Naive B cell (primary cell): ENCODE results near the gene HRCT1. TPM values are rescaled to one million over a fixed set of nuclear protein-coding genes. Genes with fewer than 3 reads are reported as not detected.
"Not testable (repeated sequence)": the region's sequence is repeated elsewhere in the genome, so short reads cannot be mapped to it uniquely, and the experiment has no call there.

Source experiments
- ATAC-seq, 2 donors: fragments of 150-1000 bp; cut with Tn5 transposase; 2 replicates each; pipeline ENCODE4 v1.10.0; 2021; ENCODE audit warnings: low read depth in 2 of 2, mild to moderate bottlenecking in 2 of 2, moderate library complexity in 2 of 2
- DNase-seq: peaks from one replicate; pipeline ENCODE4 v3.0.0; 2022
- H3K27ac Mint-ChIP-seq, 6 donors: one replicate each; pipeline ENCODE4 v1.8.0; 2020 to 2022; ENCODE audit warnings: mild to moderate bottlenecking in 6 of 6, mixed read lengths in 6 of 6, moderate library complexity in 5 of 6, inconsistent platforms in 2 of 6
- H3K27me3 Mint-ChIP-seq, 3 donors: one replicate each; pipeline ENCODE4 v1.8.0; 2021 to 2022; ENCODE audit warnings: mixed read lengths in 3 of 3, mild to moderate bottlenecking in 1 of 3
- H3K36me3 Mint-ChIP-seq, 2 donors: one replicate each; pipeline ENCODE4 v1.8.0; 2020 to 2022; ENCODE audit warnings: mixed read lengths in 2 of 2, inconsistent platforms in 1 of 2, mild to moderate bottlenecking in 1 of 2
- H3K4me1 Mint-ChIP-seq, 3 donors: one replicate each; pipeline ENCODE4 v1.8.0; 2020 to 2022; ENCODE audit warnings: mixed read lengths in 3 of 3, inconsistent platforms in 1 of 3, mild to moderate bottlenecking in 1 of 3, moderate library complexity in 1 of 3
- H3K4me3 Mint-ChIP-seq, 8 donors: one replicate each; pipeline ENCODE4 v1.8.0; 2020 to 2022; ENCODE audit warnings: mild to moderate bottlenecking in 8 of 8, mixed read lengths in 8 of 8, moderate library complexity in 8 of 8, inconsistent platforms in 2 of 8
- H3K9me3 Mint-ChIP-seq, 7 donors: one replicate each; pipeline ENCODE4 v1.8.0; 2020 to 2022; ENCODE audit warnings: mixed read lengths in 7 of 7, mild to moderate bottlenecking in 5 of 7, inconsistent platforms in 2 of 7, moderate library complexity in 1 of 7
- polyA plus RNA-seq, 6 donors: library from polyadenylated mRNA; unstranded; fragments of 300-500 nt; fragmentation: Illumina TruSeq; gene quantifications; one replicate each; pipeline ENCODE4 v1.2.3, GENCODE V29; 2021; ENCODE audit warnings: low read depth in 6 of 6

Gene HRCT1
- polyA plus RNA-seq, 6 donors from 2014 or later, result not detected

DNA sequence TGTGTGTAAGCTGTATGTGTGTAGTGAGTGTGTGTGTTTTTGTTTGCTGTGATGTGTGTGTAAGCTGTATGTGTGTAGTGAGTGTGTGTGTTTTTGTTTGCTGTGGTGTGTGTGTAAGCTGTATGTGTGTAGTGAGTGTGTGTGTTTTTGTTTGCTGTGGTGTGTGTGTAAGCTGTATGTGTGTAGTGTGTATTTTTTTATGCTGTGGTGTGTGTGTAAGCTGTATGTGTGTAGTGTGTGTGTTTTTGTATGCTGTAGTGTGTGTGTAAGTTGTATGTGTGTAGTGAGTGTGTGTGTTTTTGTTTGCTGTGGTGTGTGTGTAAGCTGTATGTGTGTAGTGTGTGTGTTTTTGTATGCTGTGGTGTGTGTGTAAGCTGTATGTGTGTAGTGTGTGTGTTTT, 7.4 kb downstream of the HRCT1 start:
- H3K9me3 Mint-ChIP-seq, H3K27ac Mint-ChIP-seq, DNase-seq, ATAC-seq, H3K4me3 Mint-ChIP-seq, H3K36me3 Mint-ChIP-seq: not testable (repeated sequence)
- Mint-ChIP-seq H3K27me3 (peaks cover 15 to 24% (median 16%) of the 10 kb centered on the region in 3 donors), H3K4me1 (peaks cover 6 to 16% (median 13%) of the 10 kb centered on the region in 3 donors)

DNA sequence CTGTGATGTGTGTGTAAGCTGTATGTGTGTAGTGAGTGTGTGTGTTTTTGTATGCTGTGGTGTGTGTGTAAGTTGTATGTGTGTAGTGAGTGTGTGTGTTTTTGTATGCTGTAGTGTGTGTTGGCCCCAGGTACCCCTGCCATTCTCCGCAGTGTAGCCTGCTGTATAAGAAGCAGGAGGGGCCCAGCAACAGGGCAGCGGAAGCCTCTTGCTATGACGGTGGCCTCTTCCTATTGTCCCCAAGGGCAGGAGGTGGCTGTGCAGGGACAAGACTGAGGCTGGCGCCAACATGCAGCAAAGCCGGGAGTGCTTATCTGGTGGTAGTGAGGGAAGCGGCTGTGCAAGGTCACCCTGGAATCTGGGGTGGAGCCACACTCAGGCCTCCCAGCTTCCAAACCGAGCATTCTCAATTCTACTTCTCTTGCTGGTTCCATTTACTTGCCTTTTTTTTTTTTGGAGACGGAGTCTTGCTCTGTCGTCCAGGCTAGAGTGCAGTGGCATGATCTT, 8.4 kb downstream of the HRCT1 start:
- no peak overlapping the region for H3K27ac Mint-ChIP-seq
- no peaks in the 10 kb centered on the region for H3K36me3 Mint-ChIP-seq
- peaks cover 6 to 17% (median 7%) of the 10 kb centered on the region in 3 donors for H3K4me1 Mint-ChIP-seq
- peaks cover 9 to 14% (median 10%) of the 10 kb centered on the region in 3 donors for H3K27me3 Mint-ChIP-seq
- H3K9me3 Mint-ChIP-seq, result no peaks in the 10 kb centered on the region
- ATAC-seq (peak; percentile 47 to 51), DNase-seq (no peak)
- H3K4me3 Mint-ChIP-seq, result no peak overlapping the region

- no peak for DNase-seq
- peaks cover 2 to 4% (median 3%) of the 10 kb centered on the region in 3 donors for H3K27me3 Mint-ChIP-seq
- H3K9me3 Mint-ChIP-seq, result no peaks in the 10 kb centered on the region
- ATAC-seq, result no peak
- peak overlapping the region in 1 of 6 donors; percentile 21 for H3K27ac Mint-ChIP-seq
- peaks cover 3 to 14% (median 5%) of the 10 kb centered on the region in 3 donors for H3K4me1 Mint-ChIP-seq
- H3K36me3 Mint-ChIP-seq, result no peaks in the 10 kb centered on the region
- H3K4me3 Mint-ChIP-seq, result no peak overlapping the region
These were observed 9.8 kb downstream of the HRCT1 start for GRCh38 chr9:35915681-35916294.

DNA sequence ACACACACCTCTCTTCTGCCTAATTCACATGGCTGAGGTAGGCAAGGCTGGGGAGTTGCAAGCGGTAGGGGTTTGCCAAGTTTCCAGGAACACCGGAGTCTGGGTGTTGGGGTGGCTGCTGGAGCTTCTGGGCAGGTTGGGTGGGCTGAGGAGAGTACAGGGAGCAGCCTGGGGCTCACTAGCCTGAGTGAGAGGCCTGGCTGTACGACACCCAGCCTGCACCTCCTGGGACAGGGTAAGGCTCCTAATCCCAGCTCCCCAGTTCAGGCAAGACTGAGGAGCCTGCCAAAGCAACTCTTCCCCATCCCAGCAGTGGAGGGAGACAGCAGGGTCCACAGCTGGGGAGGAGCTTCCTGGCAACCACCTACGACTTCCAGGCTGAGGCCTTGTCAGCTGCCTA, 11.3 kb downstream of the HRCT1 start:
- Mint-ChIP-seq H3K4me3 (no peak overlapping the region), H3K27me3 (peaks cover 0 to 5% (median 1%) of the 10 kb centered on the region in 3 donors), H3K36me3 (no peaks in the 10 kb centered on the region), H3K4me1 (peaks cover 0 to 10% (median 0%) of the 10 kb centered on the region in 3 donors), H3K9me3 (no peaks in the 10 kb centered on the region), H3K27ac (no peak overlapping the region)
- no peak for ATAC-seq
- DNase-seq, result no peak

- ATAC-seq (peak in 1 of 2 donors; percentile 41), DNase-seq (no peak)
- peaks cover 11 to 16% (median 15%) of the 10 kb centered on the region in 3 donors for H3K27me3 Mint-ChIP-seq
- H3K27ac Mint-ChIP-seq, result peak overlapping the region in 1 of 6 donors; percentile 45
- no peaks in the 10 kb centered on the region for H3K9me3 Mint-ChIP-seq
- no peak overlapping the region for H3K4me3 Mint-ChIP-seq
- H3K36me3 Mint-ChIP-seq, result no peaks in the 10 kb centered on the region
- H3K4me1 Mint-ChIP-seq, result peaks cover 0 to 10% (median 0%) of the 10 kb centered on the region in 3 donors
These were observed 12.8 kb downstream of the HRCT1 start for GRCh38 chr9:35918780-35919179.

DNA sequence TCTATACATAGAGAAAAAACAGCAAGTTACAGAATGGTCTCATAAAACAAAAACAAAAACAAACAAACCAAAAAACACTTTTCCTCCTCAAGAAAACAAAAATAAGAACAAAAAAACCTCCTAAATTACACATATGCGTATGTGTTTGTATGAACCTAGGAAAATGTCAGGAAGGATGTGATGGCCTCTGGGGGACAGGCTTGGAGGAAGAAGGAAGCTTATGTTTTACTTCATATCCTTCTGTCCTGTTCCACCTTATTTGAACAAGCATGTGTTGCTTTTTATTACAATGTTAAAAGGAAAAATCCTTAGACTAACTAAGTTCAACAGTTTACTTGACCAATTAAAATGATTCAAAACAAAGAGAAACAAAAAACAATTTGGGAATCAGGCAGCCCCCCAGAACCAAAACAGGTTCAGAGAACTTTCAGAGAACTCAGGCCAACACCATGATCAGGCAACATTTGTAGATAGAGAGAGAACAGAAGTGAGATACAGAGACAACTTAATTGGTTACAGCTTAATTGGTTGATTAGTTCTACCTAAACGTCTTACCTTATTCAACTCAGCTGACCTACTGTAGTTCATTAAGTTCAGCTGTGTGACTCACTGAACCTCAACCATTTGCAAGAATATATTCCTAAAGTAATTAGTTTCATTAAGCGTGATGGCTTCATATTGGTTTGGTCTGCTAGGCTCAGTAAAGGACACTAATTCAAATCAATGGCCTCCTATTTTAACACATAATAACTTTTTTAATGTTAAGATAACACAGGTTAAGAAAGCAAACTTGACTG, 13.4 kb downstream of the HRCT1 start:
- DNase-seq (no peak), ATAC-seq (no peak)
- no peaks in the 10 kb centered on the region for H3K36me3 Mint-ChIP-seq
- H3K9me3 Mint-ChIP-seq, result no peaks in the 10 kb centered on the region
- peak overlapping the region in 4 of 6 donors; percentile 2 to 80 (median 42) for H3K27ac Mint-ChIP-seq
- peaks cover 16 to 22% (median 20%) of the 10 kb centered on the region in 3 donors for H3K27me3 Mint-ChIP-seq
- H3K4me1 Mint-ChIP-seq, result peaks cover 0 to 10% (median 0%) of the 10 kb centered on the region in 3 donors
- no peak overlapping the region for H3K4me3 Mint-ChIP-seq

DNA sequence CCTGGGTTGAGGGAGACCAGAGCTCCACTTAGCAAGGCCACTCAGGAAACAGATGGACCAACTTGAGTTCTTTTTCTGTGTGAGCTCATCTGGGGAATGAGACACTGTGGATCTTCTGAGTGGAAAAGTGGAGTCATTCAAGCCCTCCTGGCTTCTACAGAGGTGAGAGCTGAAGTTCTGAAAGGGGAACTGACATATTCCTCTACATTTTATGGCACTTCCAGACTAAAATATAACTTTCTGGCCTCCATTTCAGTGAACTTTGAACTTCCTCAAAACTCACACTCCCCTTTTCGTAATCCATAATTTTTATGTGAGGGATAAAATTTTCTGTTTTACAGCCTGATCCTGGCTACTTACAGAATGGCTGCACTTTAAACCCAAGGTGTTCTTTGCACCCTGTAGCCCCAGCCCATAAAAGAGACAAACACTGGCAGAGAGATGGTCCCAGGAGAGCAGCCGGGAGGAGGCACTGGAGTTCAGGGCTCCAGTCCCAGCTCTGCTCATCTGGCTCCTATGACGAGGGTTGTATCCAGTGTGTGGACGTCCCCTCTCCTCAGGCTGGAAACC, 14.1 kb downstream of the HRCT1 start:
- H3K36me3 Mint-ChIP-seq, result no peaks in the 10 kb centered on the region
- peaks cover 16 to 22% (median 20%) of the 10 kb centered on the region in 3 donors for H3K27me3 Mint-ChIP-seq
- DNase-seq (no peak), ATAC-seq (no peak)
- peaks cover 0 to 10% (median 0%) of the 10 kb centered on the region in 3 donors for H3K4me1 Mint-ChIP-seq
- H3K4me3 Mint-ChIP-seq, result no peak overlapping the region
- peak overlapping the region in 1 of 6 donors; percentile 15 for H3K27ac Mint-ChIP-seq
- no peaks in the 10 kb centered on the region for H3K9me3 Mint-ChIP-seq

GRCh38 chr9:35923598-35923926, 17.6 kb downstream of the HRCT1 start:
- no peak overlapping the region for H3K27ac Mint-ChIP-seq
- H3K36me3 Mint-ChIP-seq, result no peaks in the 10 kb centered on the region
- peaks cover 30 to 42% (median 34%) of the 10 kb centered on the region in 3 donors for H3K27me3 Mint-ChIP-seq
- ATAC-seq (no peak), DNase-seq (no peak)
- H3K4me3 Mint-ChIP-seq, result no peak overlapping the region
- peaks cover 0 to 8% (median 0%) of the 10 kb centered on the region in 3 donors for H3K4me1 Mint-ChIP-seq
- H3K9me3 Mint-ChIP-seq, result no peaks in the 10 kb centered on the region

DNA sequence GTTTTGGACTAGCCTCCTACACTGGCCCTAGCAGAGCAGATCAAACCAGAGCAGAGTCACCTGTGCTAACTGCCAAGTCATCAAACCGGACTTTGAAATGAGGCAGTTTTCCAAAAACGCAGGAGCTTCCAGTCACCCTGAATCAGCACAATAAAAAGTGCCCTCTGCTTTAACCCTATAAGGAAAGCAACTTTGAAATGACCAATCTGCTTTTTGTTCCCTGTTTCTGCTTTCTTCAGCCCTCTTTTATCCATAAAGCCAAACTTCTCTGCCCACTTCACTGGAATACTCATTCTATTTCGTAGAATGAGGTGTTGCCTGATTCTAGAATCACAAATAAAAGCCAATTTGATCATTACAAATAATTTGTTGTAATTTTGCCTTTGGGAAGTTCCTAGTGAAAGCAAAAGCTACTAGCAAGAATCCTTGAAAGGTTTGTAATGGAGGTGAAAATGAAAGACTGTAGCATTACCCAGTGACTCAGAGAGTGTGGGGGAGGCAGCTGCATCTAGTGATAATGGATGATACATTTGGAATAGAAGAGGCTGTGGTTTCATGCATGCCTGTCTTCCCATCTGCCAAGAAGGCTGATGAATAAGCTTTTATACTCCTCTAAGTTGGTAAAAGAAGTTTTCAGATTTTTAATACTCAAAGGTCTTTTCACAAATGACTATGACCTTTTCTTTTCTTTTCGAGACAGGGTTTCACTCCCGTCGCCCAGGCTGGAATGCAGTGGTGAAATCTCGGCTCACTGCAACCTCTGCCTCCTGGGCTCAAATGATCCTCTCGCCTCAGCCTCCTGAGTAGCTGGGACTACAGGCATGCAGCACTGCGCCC, 18.1 kb downstream of the HRCT1 start:
- H3K27me3 Mint-ChIP-seq, result peaks cover 35 to 48% (median 40%) of the 10 kb centered on the region in 3 donors

DNA sequence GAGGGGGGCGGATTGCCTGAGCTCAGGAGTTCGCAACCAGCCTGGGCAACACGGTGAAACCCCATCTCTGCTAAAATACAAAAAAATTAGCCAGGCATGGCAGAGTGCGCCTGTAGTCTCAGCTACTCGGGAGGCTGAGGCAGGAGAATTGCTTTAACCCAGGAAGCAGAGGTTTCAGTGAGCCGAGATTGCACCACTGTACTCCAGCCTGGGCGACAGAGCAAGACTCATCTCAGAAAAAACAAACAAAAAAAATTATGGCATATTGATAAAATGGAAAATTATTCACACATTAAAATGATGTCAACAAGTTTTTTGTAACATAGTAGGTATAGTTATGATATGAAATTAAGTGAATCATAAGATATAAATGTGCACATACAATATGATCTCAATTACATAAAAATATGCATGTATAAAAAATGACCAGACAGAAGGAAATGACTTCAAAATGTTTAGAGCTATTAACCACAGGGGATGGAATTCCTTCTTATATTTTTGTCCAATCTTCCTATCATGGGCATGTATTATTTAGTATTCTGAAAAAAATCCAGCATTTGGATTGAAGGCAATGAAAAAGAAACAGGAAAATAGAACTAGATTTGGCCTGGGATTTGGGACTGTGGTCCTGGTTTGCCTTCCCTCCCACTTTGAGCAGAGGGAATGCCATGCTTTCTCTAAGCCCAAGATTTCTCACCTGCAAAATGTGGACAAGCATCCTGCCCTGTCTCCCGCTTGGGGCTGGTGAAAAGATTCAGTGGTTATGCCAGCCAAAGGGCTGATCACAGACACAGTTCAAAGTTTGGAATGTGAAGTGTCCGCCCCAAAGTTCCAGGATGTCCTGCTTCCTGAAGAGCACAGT, 22.8 kb downstream of the HRCT1 start:
- peaks cover 0 to 4% (median 2%) of the 10 kb centered on the region in 3 donors for H3K4me1 Mint-ChIP-seq
- no peak for DNase-seq
- no peak overlapping the region for H3K27ac Mint-ChIP-seq
- H3K9me3 Mint-ChIP-seq, result no peaks in the 10 kb centered on the region
- peaks cover 45 to 58% (median 51%) of the 10 kb centered on the region in 3 donors for H3K27me3 Mint-ChIP-seq
- H3K4me3 Mint-ChIP-seq, result no peak overlapping the region
- no peaks in the 10 kb centered on the region for H3K36me3 Mint-ChIP-seq
- no peak for ATAC-seq

More for the DNA sequence above, 18.1 kb downstream of the HRCT1 start:
- Mint-ChIP-seq H3K4me1 (peaks cover 0 to 2% (median 0%) of the 10 kb centered on the region in 3 donors), H3K9me3 (no peaks in the 10 kb centered on the region), H3K4me3 (no peak overlapping the region), H3K36me3 (no peaks in the 10 kb centered on the region), H3K27ac (peak overlapping the region in 2 of 6 donors; percentile 61 to 62)
- DNase-seq, result no peak
- ATAC-seq, result no peak

GRCh38 chr9:35929453-35929718, 23.4 kb downstream of the HRCT1 start:
- peaks cover 0 to 4% (median 2%) of the 10 kb centered on the region in 3 donors for H3K4me1 Mint-ChIP-seq
- H3K9me3 Mint-ChIP-seq, result no peaks in the 10 kb centered on the region
- no peak overlapping the region for H3K27ac Mint-ChIP-seq
- no peaks in the 10 kb centered on the region for H3K36me3 Mint-ChIP-seq
- ATAC-seq (no peak), DNase-seq (no peak)
- peaks cover 41 to 55% (median 48%) of the 10 kb centered on the region in 3 donors for H3K27me3 Mint-ChIP-seq
- no peak overlapping the region for H3K4me3 Mint-ChIP-seq

- ATAC-seq (no peak), DNase-seq (no peak)
- Mint-ChIP-seq H3K36me3 (no peaks in the 10 kb centered on the region), H3K4me3 (no peak overlapping the region), H3K27ac (no peak overlapping the region), H3K9me3 (no peaks in the 10 kb centered on the region), H3K4me1 (peaks cover 0 to 4% (median 2%) of the 10 kb centered on the region in 3 donors), H3K27me3 (peaks cover 41 to 55% (median 48%) of the 10 kb centered on the region in 3 donors)
These were observed 24.5 kb downstream of the HRCT1 start for GRCh38 chr9:35930521-35930920.
